GM19328 (cell line): ENCODE results near the gene ZNF668.

ENCODE experiments used
- ATAC-seq: cut with Tn5 transposase; IDR thresholded peaks from one replicate; pipeline ENCODE4 v1.9.1; 2021; ENCODE audit warnings: mild to moderate bottlenecking, moderate library complexity; ENCODE audit not compliant: unreplicated experiment

The ZNF668 gene

GRCh38 chr16:31073970-31074813 is at the start of gene ZNF668, which contains the start of gene ZNF646:
Gene ZNF668, minus strand, starts transcription at chr16:31074240. Its CDS starts 9,781 bp downstream, at chr16:31064459.
Gene ZNF646, plus strand, starts transcription at chr16:31074422. Its CDS starts 1,903 bp downstream, at chr16:31076325.
- peak; percentile 48 for ATAC-seq

DNA sequence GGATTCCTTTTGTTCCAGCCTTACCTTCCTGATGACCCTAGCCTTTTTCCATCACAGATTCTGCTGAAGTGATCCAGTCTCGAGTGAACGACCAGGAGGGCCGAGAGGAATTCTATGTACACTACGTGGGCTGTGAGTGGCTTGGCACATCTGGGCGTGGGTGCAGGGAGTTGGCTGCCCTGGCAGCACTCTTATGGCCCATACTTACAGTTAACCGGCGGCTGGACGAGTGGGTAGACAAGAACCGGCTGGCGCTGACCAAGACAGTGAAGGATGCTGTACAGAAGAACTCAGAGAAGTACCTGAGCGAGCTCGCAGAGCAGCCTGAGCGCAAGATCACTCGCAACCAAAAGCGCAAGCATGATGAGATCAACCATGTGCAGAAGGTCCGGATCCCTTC is 46.1 kb upstream of the ZNF668 start:
- ATAC-seq: no peak

GRCh38 chr16:31118223-31119155 is 44.4 kb upstream of the ZNF668 start:
- ATAC-seq: no peak

DNA sequence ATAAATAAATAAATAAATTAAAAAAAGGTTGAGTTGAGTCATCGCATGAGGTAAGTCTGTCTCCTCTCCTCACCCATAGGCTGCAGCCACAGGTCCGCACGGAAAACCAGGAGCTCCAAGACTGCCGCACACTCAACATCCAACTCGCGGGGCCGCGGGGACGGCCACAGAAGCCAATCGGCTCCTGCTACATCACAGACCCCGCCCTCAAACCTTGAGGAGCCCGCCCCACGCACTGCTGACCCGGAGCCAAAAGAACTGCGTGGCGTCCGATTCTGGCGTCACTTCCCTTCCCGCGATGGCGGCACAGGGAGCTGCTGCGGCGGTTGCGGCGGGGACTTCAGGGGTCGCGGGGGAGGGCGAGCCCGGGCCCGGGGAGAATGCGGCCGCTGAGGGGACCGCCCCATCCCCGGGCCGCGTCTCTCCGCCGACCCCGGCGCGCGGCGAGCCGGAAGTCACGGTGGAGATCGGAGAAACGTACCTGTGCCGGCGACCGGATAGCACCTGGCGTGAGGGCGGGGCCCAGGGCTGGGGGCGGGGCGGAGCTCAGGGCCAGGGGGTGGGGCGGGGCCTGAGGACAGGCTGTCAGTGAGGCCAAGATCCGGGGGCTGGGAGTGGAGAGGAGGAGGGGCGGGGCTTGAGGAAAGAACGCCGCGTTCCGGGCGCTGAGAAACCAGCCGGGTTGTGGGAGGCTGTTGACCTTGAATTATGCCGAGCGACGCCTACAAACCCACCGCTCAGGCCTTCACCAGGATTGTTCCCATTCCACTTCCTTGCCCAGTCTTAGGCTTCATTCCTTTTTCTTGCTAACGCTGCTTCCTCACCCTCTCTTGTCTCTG is 43.6 kb upstream of the ZNF668 start, which contains the start of gene KAT8:
TSS of gene KAT8 (plus strand) at position 281 of the 839 bp plus-strand sequence. CDS start at position 299, 18 bp downstream.
- ATAC-seq: peak; percentile 89

GRCh38 chr16:31114468-31114867 is 40.4 kb upstream of the ZNF668 start:
- no peak for ATAC-seq

GRCh38 chr16:31113121-31114120 is 39.4 kb upstream of the ZNF668 start:
- no peak for ATAC-seq

DNA sequence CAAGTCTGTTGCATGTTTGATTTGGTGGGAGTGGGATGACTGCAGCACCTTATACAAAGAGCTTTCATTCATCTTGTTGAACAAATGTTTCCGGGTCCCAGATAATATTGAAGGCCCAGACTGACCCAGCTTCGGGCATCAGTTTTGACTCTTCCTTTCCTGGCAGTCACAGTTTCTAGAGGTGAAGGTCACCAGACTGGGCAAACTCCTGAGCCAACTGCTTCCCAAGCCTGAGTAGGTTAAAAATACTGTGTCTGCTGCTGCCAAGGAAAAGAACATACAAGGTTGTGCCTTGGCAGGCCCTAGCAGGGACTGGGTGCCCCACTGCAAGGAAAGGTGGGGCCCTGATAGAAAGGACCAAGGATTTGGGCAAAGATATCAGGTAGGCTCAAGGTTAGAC is 38.7 kb upstream of the ZNF668 start:
- ATAC-seq: no peak

- ATAC-seq: no peak
Observed at GRCh38 chr16:31111881-31112466, 37.9 kb upstream of the ZNF668 start.

DNA sequence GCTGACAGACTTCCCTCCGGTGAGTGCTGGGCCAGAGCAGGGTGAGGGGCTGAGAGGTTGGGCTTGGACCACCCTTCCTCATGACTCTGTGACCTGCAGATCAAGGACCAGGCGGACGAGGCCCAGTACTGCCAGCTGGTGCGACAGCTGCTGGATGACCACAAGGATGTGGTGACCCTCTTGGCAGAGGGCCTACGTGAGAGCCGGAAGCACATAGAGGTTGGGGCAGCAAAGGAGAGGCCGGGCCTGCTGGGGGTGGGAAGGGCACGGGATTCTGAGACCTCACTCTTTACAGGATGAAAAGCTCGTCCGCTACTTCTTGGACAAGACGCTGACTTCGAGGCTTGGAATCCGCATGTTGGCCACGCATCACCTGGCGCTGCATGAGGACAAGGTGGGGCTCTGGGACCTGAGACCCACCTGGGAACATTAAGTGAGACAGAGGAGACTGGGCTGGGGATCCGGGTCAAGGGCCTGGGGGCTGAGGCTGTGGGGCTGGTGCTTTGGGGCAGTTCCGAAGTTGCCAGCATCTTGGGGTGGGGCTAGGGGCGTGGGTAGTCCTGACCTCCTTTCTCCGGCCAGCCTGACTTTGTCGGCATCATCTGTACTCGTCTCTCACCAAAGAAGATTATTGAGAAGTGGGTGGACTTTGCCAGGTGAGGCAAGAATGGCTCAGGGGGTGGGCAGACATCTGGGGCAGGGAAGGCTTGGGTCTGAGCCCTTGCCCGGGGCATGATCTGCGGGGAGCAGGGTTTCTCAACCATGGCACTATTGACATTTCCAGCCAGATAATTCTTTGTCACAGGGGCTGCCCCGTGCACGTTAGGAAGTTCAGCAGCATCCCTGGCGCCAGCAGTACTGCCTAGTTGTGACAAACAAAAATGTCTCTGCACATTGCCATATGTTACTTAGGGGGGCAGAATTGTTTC is 36.3 kb upstream of the ZNF668 start:
- no peak for ATAC-seq

DNA sequence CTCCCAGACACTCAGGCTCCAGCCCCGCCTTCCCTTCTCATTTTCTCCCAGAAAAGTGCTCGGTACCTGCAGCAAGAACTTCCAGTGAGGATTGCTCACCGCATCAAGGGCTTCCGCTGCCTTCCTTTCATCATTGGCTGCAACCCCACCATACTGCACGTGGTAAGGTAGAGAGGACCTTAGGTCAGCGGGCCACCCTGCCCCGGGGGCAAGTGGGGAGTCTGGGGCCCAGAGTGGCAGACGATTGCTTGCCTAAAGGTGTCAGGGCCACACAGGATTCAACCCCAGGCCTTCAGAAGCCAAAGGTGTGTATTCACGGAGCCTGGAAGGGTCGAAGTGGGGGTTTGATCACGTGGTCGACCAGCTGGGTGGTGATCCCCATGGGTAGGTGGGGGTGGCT is 35.6 kb upstream of the ZNF668 start:
- ATAC-seq: no peak

DNA sequence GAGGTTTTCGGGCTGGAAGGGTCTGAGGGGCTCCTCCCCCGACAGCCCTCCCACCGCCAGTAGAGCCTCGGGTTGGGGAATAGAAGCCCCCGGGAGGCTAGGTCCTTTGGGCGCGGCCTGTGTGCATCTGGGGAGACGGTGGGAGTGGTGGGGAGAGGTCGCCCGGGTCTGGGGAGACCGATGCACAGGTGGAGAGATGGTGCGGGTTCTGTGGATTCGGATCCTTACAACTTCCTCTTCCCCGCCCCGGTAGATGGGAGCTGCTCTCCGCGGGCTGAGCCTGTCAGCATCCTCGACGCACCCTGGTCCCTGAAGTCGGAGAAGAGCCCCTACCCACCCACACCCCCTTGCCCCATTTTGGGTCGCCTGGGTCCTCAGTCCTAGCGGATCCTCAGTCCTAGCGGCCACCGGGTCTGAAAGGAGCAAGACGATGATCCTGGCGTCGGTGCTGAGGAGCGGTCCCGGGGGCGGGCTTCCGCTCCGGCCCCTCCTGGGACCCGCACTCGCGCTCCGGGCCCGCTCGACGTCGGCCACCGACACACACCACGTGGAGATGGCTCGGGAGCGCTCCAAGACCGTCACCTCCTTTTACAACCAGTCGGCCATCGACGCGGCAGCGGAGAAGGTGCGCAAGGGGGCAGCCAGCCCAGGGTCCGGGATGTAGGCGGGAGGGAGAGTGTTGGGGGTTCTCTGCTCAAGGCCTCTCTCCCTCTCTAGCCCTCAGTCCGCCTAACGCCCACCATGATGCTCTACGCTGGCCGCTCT is 34.9 kb upstream of the ZNF668 start:
- no peak for ATAC-seq

- peak; percentile 84 for ATAC-seq
Observed at GRCh38 chr16:31108035-31108793, 34.2 kb upstream of the ZNF668 start, which contains the start of gene BCKDK. Gene BCKDK, plus strand, starts transcription at chr16:31108386. Its CDS starts 838 bp downstream, at chr16:31109224.

DNA sequence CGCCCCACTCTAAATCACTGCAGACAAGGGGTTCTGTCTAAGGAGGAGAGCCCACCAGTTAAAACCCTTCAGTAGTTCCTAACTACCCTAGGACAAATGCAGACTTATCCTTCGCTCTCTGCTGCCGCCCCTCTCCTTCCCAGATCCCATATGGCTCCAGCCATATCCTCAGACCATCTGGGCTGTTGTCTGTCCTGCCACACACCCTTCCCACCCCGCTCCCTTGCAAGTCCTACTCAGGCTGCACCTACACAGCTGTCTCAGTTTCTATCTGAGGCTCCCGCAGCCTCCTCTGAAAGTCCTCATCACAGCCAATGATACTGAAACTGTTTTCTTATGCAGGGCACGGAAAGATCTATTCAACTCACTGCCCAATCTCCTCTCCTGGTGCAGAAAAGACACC is 33.4 kb upstream of the ZNF668 start:
- ATAC-seq: no peak

GRCh38 chr16:31106509-31107464 is 32.7 kb upstream of the ZNF668 start:
- ATAC-seq: no peak

DNA sequence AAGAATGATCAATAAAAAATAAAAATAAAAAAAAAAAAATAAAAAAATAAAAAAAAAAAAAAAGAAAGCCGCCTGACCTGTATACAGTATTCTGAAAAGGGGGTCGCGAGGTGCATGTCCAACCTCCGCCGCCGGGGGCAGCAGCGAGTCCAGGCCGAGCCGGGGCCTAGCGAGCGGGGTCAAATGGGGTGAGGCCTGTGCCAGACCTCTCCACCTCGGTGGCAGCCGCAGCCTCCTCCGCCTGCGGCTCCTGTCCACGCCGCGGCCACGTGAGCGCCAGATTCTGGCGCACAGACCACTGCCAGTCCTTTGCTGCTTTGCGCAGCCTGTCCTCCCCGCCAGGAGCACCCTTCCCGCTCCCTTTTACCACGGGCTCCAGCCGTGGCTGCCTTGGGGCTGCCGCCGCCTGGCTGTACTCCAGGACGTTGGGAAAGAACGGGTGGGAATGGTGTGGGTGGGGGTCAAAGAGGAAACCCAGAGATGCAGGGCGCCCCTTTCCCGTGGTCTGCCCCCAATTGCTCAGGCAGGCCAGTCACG is 31.7 kb upstream of the ZNF668 start:
- no peak for ATAC-seq
